Vagina (tissue), 2 donors: ENCODE results near the gene SLC35E4. TPM values are rescaled to one million over a fixed set of nuclear protein-coding genes. Genes with fewer than 3 reads are reported as not detected.

ENCODE experiments used
- DNase-seq, 2 donors: peaks; one replicate each; pipeline ENCODE4 v3.0.0-alpha.2; 2017; ENCODE audit errors: extremely low spot score in 2 of 2
- H3K27ac ChIP-seq: fragments of 200-600 bp; sonication (generic); one replicate; pipeline ENCODE4 v1.5.1; 2019
- H3K27me3 ChIP-seq: fragments of 200-600 bp; sonication (generic); one replicate; pipeline ENCODE4 v1.5.1; 2019
- H3K36me3 ChIP-seq, 2 donors: fragments of 200-600 bp; sonication (generic); one replicate each; pipeline ENCODE4 v1.5.1; 2017 to 2019
- H3K4me1 ChIP-seq: fragments of 200-600 bp; sonication (generic); one replicate; pipeline ENCODE4 v1.5.1; 2019
- H3K4me3 ChIP-seq, 2 donors: fragments of 200-600 bp; sonication (generic); 1 replicate in 1 of 2; 2 replicates in 1 of 2; pipeline ENCODE4 v1.5.1; 2016 to 2019
- H3K9me3 ChIP-seq: fragments of 200-600 bp; sonication (generic); one replicate; pipeline ENCODE4 v1.5.1; 2019
- CTCF ChIP-seq, 3 experiments: fragments of 450-650 bp in 2 of 3; fragments of 200-600 bp in 1 of 3; sonication (generic) in 1 of 3; IDR thresholded peaks; one replicate each; pipeline ENCODE4 v1.5.1; 2017 to 2019; ENCODE audit warnings: antibody characterized with exemption in 3 of 3, mild to moderate bottlenecking in 2 of 3, moderate library complexity in 2 of 3
- POLR2A ChIP-seq, 2 donors: fragments of 450-650 bp; IDR thresholded peaks; one replicate each; pipeline ENCODE4 v1.6.1; 2017; ENCODE audit warnings: antibody characterized with exemption in 2 of 2, mild to moderate bottlenecking in 2 of 2, moderate library complexity in 2 of 2
- POLR2AphosphoS5 ChIP-seq, 2 donors: sonication (generic); formaldehyde crosslinking; IDR thresholded peaks; one replicate each; pipeline ENCODE4 v1.9.0; 2017; ENCODE audit warnings: antibody characterized with exemption in 2 of 2, mild to moderate bottlenecking in 2 of 2, low read depth in 1 of 2; ENCODE audit not compliant: insufficient read depth in 1 of 2
- intact Hi-C: fragments of 100-400 bp; cut with DNase I; formaldehyde crosslinking; loops from one replicate; pipeline ENCODE4 v1.15.1; 2023
- total RNA-seq: library from RNA; depleted of rRNA; stranded (reverse); fragments of >200 nt; gene quantifications from one replicate; pipeline ENCODE4 v1.2.3, GENCODE V29; 2016

SLC35E4 gene
- total RNA-seq, 1 donor from 2014 or later, result 6.4 TPM

GRCh38 chr22:30611197-30611596, 24.4 kb upstream of the SLC35E4 start:
- no peak for TF ChIP-seq POLR2AphosphoS5 (IDR thresholded peaks at IDR 0.05; ENCODE audit: insufficient read depth in 1 of 2, low read depth in 1 of 2)
- TF ChIP-seq POLR2A (IDR thresholded peaks at IDR 0.05), result no peak
- no peak for TF ChIP-seq CTCF (IDR thresholded peaks at IDR 0.05)
- H3K4me3 ChIP-seq, result no peak overlapping the region
- no peak for DNase-seq
- H3K36me3 ChIP-seq, result no peaks in the 10 kb centered on the region
- intact Hi-C loops, result no loop called here
- H3K27ac ChIP-seq, result no peak overlapping the region
- no peaks in the 10 kb centered on the region for H3K27me3 ChIP-seq
- no peaks in the 10 kb centered on the region for H3K9me3 ChIP-seq
- peaks cover 38% of the 10 kb centered on the region for H3K4me1 ChIP-seq

GRCh38 chr22:30612789-30613188, 22.8 kb upstream of the SLC35E4 start:
- Histone ChIP-seq H3K4me1 (peaks cover 25% of the 10 kb centered on the region), H3K9me3 (no peaks in the 10 kb centered on the region), H3K27me3 (no peaks in the 10 kb centered on the region), H3K4me3 (no peak overlapping the region), H3K27ac (no peak overlapping the region), H3K36me3 (no peaks in the 10 kb centered on the region)
- DNase-seq, result no peak
- intact Hi-C loops, result no loop called here
- TF ChIP-seq POLR2AphosphoS5 (IDR thresholded peaks at IDR 0.05; ENCODE audit: insufficient read depth in 1 of 2, low read depth in 1 of 2) (no peak), CTCF (IDR thresholded peaks at IDR 0.05) (no peak), POLR2A (IDR thresholded peaks at IDR 0.05) (no peak)

GRCh38 chr22:30614268-30614667, 21.3 kb upstream of the SLC35E4 start:
- no peak for DNase-seq
- no peak for TF ChIP-seq CTCF (IDR thresholded peaks at IDR 0.05)
- no peak for TF ChIP-seq POLR2AphosphoS5 (IDR thresholded peaks at IDR 0.05; ENCODE audit: insufficient read depth in 1 of 2, low read depth in 1 of 2)
- no peak for TF ChIP-seq POLR2A (IDR thresholded peaks at IDR 0.05)
- no peaks in the 10 kb centered on the region for H3K36me3 ChIP-seq
- H3K4me3 ChIP-seq, result no peak overlapping the region
- H3K27me3 ChIP-seq, result no peaks in the 10 kb centered on the region
- H3K9me3 ChIP-seq, result no peaks in the 10 kb centered on the region
- intact Hi-C loops, result no loop called here
- no peak overlapping the region for H3K27ac ChIP-seq
- H3K4me1 ChIP-seq, result peaks cover 10% of the 10 kb centered on the region

GRCh38 chr22:30614879-30615278, 20.7 kb upstream of the SLC35E4 start:
- no peak overlapping the region for H3K4me3 ChIP-seq
- DNase-seq, result no peak
- H3K27ac ChIP-seq, result no peak overlapping the region
- intact Hi-C loops, result no loop called here
- peaks cover 4% of the 10 kb centered on the region for H3K4me1 ChIP-seq
- TF ChIP-seq POLR2AphosphoS5 (IDR thresholded peaks at IDR 0.05; ENCODE audit: insufficient read depth in 1 of 2, low read depth in 1 of 2) (no peak), POLR2A (IDR thresholded peaks at IDR 0.05) (no peak), CTCF (IDR thresholded peaks at IDR 0.05) (no peak)
- no peaks in the 10 kb centered on the region for H3K27me3 ChIP-seq
- no peaks in the 10 kb centered on the region for H3K9me3 ChIP-seq
- no peaks in the 10 kb centered on the region for H3K36me3 ChIP-seq

GRCh38 chr22:30615543-30615954, 20.0 kb upstream of the SLC35E4 start:
- no peaks in the 10 kb centered on the region for H3K9me3 ChIP-seq
- no peak for TF ChIP-seq POLR2A (IDR thresholded peaks at IDR 0.05)
- no peak for TF ChIP-seq CTCF (IDR thresholded peaks at IDR 0.05)
- TF ChIP-seq POLR2AphosphoS5 (IDR thresholded peaks at IDR 0.05; ENCODE audit: insufficient read depth in 1 of 2, low read depth in 1 of 2), result no peak
- H3K36me3 ChIP-seq, result no peaks in the 10 kb centered on the region
- no peak overlapping the region for H3K27ac ChIP-seq
- intact Hi-C loops, result no loop called here
- H3K4me3 ChIP-seq, result no peak overlapping the region
- no peaks in the 10 kb centered on the region for H3K4me1 ChIP-seq
- H3K27me3 ChIP-seq, result no peaks in the 10 kb centered on the region
- no peak for DNase-seq
